CD4-positive, CD25-positive, alpha-beta regulatory T cell (primary cell): ENCODE results near the gene CXXC5. TPM values are rescaled to one million over a fixed set of nuclear protein-coding genes. Genes with fewer than 3 reads are reported as not detected.
"Not testable (repeated sequence)": the region's sequence is repeated elsewhere in the genome, so short reads cannot be mapped to it uniquely, and the experiment has no call there.

Experiments
- ATAC-seq, 2 donors: fragments of 150-1000 bp; cut with Tn5 transposase; one replicate each; pipeline ENCODE4 v1.10.0; 2021; ENCODE audit warnings: low read depth in 2 of 2, moderate number of reproducible peaks in 2 of 2, moderate library complexity in 1 of 2
- DNase-seq, 3 donors: peaks; one replicate each; pipeline versions ENCODE4 v3.0.0 to v3.0.0-alpha.2; 2012 to 2022; ENCODE audit warnings: mixed read lengths in 1 of 3
- H3K27ac ChIP-seq: one replicate; pipeline ENCODE4 v1.7.0; 2013; ENCODE audit warnings: mild to moderate bottlenecking, low read length; ENCODE audit not compliant: insufficient read depth, poor library complexity, severe bottlenecking
- H3K27me3 ChIP-seq: one replicate; pipeline ENCODE4 v1.7.0; 2013; ENCODE audit warnings: low read length; ENCODE audit not compliant: control insufficient read depth, insufficient read depth
- H3K36me3 ChIP-seq: one replicate; pipeline ENCODE4 v1.7.0; 2013; ENCODE audit warnings: mild to moderate bottlenecking, low read length, moderate library complexity; ENCODE audit not compliant: control insufficient read depth, insufficient read depth
- H3K4me1 ChIP-seq: 2 replicates; pipeline ENCODE4 v1.7.0; 2013; ENCODE audit warnings: mild to moderate bottlenecking, low read length; ENCODE audit not compliant: insufficient read depth, control insufficient read depth, poor library complexity, severe bottlenecking
- H3K4me3 ChIP-seq: one replicate; pipeline ENCODE4 v1.7.0; 2013; ENCODE audit warnings: low read depth, mild to moderate bottlenecking, low read length, moderate library complexity
- H3K9me3 ChIP-seq, 2 experiments: 1 replicate in 1 of 2; 2 replicates in 1 of 2; pipeline ENCODE4 v1.7.0; 2013; ENCODE audit warnings: low read length in 2 of 2, mild to moderate bottlenecking in 1 of 2, moderate library complexity in 1 of 2; ENCODE audit not compliant: control insufficient read depth in 2 of 2
- H3K27ac Mint-ChIP-seq, 3 donors: one replicate each; pipeline ENCODE4 v1.8.0; 2020 to 2022; ENCODE audit warnings: mild to moderate bottlenecking in 3 of 3, mixed read lengths in 3 of 3, moderate library complexity in 2 of 3
- H3K27me3 Mint-ChIP-seq: one replicate; pipeline ENCODE4 v1.8.0; 2022; ENCODE audit warnings: mild to moderate bottlenecking, mixed read lengths
- H3K36me3 Mint-ChIP-seq: one replicate; pipeline ENCODE4 v1.8.0; 2020; ENCODE audit warnings: mixed read lengths
- H3K4me1 Mint-ChIP-seq, 4 donors: one replicate each; pipeline ENCODE4 v1.8.0; 2020 to 2022; ENCODE audit warnings: mixed read lengths in 4 of 4, mild to moderate bottlenecking in 1 of 4
- H3K4me3 Mint-ChIP-seq, 4 donors: one replicate each; pipeline ENCODE4 v1.8.0; 2020 to 2022; ENCODE audit warnings: mild to moderate bottlenecking in 4 of 4, mixed read lengths in 4 of 4, moderate library complexity in 3 of 4
- H3K9me3 Mint-ChIP-seq, 7 donors: one replicate each; pipeline ENCODE4 v1.8.0; 2020 to 2022; ENCODE audit warnings: mixed read lengths in 7 of 7, mild to moderate bottlenecking in 3 of 7, moderate library complexity in 2 of 7
- polyA plus RNA-seq, 4 donors: library from polyadenylated mRNA; unstranded; fragments of 300-500 nt; fragmentation: Illumina TruSeq; gene quantifications; one replicate each; pipeline ENCODE4 v1.2.3, GENCODE V29; 2021
- total RNA-seq: library from RNA; stranded (reverse); gene quantifications from one replicate; pipeline ENCODE4 v1.2.3, GENCODE V29; 2022

The CXXC5 gene
- total and polyA plus RNA-seq, 5 donors from 2014 or later: 4.6 to 12.7 (median 8.0) TPM

DNA sequence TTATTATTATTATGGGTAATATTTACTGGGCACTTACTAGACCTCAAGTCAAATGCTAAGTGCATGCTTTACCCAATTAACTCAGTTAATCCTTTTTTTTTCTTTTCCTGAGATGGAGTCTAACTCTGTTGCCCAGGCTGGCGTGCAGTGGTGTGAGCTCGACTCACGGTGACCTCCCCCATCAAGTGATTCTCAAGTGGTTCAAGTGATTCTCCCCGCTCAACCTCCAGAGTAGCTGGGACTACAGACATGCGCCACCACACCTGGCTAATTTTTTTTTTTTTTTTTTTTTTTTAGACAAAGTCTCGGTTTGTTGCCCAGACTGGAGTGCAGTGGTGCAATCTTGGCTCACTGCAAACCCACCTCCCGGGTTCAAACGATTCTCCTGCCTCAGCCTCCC, 69.1 kb downstream of the CXXC5 start:
- no peak for ATAC-seq
- peaks cover 11% of the 10 kb centered on the region for H3K36me3 Mint-ChIP-seq
- H3K27ac Mint-ChIP-seq: no peak overlapping the region
- peaks cover 10% of the 10 kb centered on the region for H3K27me3 ChIP-seq
- H3K4me3 ChIP-seq: no peak overlapping the region
- no peak for DNase-seq
- H3K4me1 Mint-ChIP-seq: peaks cover 0 to 7% (median 0%) of the 10 kb centered on the region in 4 donors
- peaks cover 22% of the 10 kb centered on the region for H3K27me3 Mint-ChIP-seq
- peaks cover 0 to 12% (median 2%) of the 10 kb centered on the region in 7 donors for H3K9me3 Mint-ChIP-seq
- H3K9me3 ChIP-seq: peaks cover 3 to 6% of the 10 kb centered on the region in 2 experiments
- H3K36me3 ChIP-seq: no peaks in the 10 kb centered on the region
- no peak overlapping the region for H3K4me3 Mint-ChIP-seq
- no peaks in the 10 kb centered on the region for H3K4me1 ChIP-seq
- H3K27ac ChIP-seq: no peak overlapping the region

DNA sequence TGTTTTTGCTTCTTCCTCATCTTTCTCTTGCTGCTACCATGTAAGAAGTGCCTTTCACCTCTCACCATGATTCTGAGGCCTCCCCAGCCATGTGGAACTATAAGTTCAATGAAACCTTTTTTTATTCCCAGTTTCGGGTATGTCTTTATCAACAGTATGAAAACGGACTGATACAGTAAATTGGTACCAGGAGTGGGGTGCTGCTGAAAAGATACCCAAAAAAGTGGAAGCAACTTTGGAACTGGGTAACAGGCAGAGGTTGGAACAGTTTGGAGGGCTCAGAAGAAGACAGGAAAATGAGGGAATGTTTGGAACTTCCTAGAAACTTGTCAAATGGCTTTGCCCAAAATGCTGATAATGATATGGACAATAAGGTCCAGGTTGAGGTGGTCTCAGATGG, 70.3 kb downstream of the CXXC5 start:
- H3K4me3 ChIP-seq, DNase-seq, H3K27ac Mint-ChIP-seq, H3K9me3 ChIP-seq, ATAC-seq, H3K27ac ChIP-seq, H3K4me3 Mint-ChIP-seq, H3K36me3 ChIP-seq, H3K27me3 ChIP-seq, H3K4me1 ChIP-seq, H3K4me1 Mint-ChIP-seq: not testable (repeated sequence)
- Mint-ChIP-seq H3K36me3 (peaks cover 11% of the 10 kb centered on the region), H3K27me3 (peaks cover 14% of the 10 kb centered on the region), H3K9me3 (peaks cover 0 to 12% (median 2%) of the 10 kb centered on the region in 7 donors)

DNA sequence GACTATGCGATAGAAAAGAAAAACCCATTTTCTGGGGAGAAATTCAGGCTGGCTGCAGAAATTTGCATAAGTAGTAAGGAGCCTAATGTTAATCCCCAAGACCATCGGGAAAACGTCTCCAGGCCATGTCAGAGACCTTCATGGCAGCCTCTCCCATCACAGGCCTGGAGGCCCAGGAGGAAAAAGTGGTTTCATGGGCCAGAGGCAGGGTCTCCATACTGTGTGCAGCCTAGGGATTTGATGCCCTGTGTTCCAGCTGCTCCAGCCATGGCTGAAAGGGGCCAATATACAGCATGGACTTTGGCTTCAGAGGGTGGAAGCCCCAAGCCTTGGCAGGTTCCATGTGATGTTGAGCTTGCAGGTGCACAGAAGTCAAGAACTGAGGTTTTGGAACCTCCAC, 71.8 kb downstream of the CXXC5 start:
- DNase-seq: not testable (repeated sequence)

DNA sequence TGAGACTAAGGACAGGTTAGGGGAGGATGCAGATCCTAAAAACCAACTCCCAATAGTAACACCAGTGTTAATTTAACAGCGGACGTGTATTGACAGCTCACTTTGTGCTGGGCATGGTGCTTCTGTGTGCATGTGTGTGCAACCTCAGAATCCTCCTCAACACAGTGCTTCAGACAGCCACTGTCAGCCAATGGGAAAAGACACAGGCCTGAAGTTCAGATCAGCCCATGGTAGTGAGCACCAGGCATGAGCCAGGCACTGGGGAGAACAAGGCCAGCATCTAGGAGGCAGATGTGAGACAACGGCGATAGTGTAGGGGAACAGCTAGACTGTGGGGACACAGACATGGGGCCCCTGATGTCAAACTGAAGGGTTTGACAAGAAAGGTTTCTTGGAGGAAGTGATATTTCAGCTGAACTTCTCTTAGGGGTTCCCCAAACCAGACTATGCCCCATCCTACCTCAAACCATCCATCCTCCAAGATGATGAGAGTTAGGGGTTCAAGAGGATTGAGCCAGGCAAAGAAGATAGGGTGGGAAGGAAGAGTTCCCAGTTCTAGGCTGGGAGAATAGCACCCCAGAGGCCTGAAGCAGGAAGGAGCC, 75.9 kb downstream of the CXXC5 start:
- H3K36me3 Mint-ChIP-seq: peaks cover 3% of the 10 kb centered on the region
- peaks cover 0 to 7% (median 3%) of the 10 kb centered on the region in 7 donors for H3K9me3 Mint-ChIP-seq
- Histone ChIP-seq H3K4me3 (no peak overlapping the region), H3K9me3 (no peaks in the 10 kb centered on the region), H3K27me3 (no peaks in the 10 kb centered on the region), H3K36me3 (no peaks in the 10 kb centered on the region), H3K27ac (no peak overlapping the region), H3K4me1 (no peaks in the 10 kb centered on the region)
- ATAC-seq: no peak
- peaks cover 7% of the 10 kb centered on the region for H3K27me3 Mint-ChIP-seq
- no peak for DNase-seq
- no peak overlapping the region for H3K27ac Mint-ChIP-seq
- no peak overlapping the region for H3K4me3 Mint-ChIP-seq
- H3K4me1 Mint-ChIP-seq: no peaks in the 10 kb centered on the region

More for the DNA sequence above, 71.8 kb downstream of the CXXC5 start:
- not testable (repeated sequence) for H3K27me3 ChIP-seq, H3K4me1 Mint-ChIP-seq, H3K27ac Mint-ChIP-seq, ATAC-seq, H3K4me3 Mint-ChIP-seq, H3K27me3 Mint-ChIP-seq, H3K4me3 ChIP-seq, H3K36me3 ChIP-seq, H3K4me1 ChIP-seq, H3K27ac ChIP-seq, H3K9me3 ChIP-seq
- peaks cover 0 to 12% (median 2%) of the 10 kb centered on the region in 7 donors for H3K9me3 Mint-ChIP-seq
- peaks cover 11% of the 10 kb centered on the region for H3K36me3 Mint-ChIP-seq

DNA sequence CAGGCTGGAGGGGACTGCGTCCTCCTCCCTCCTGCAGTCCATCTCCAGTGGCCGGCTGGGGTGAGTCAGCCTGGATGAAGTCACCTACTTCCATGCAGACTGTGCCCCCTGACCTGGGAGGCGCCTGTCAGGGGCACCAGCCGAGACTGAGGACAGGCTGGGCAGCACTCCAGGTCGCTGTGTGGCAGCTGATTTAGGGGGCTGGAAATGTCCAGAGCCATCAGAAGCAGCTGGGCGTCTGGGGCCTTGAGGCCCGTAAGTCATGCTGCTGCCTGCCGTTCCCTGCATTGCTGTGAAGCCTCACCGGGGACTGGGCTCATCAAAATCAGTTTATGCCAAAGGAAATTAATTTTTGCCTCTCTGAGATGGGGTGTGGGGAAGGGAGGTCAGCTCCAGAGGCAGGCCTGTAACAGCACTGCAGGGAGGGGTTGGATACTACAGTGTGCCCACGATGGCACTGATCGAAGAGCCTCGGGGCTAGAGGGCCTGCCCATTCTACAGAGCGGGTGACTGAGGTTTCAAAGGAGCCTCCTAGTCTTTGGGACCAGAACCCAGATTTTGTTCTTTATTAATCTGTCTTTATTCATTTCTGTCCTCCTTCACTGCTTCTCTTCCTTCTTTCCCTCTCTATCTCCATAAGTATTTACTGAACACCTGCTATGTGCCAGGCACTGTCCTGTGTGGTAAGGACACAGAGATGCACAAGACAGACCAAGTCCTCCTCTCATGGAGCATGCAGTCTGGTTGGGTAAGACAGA, 77.1 kb downstream of the CXXC5 start:
- no peak overlapping the region for H3K27ac Mint-ChIP-seq
- H3K4me1 ChIP-seq: no peaks in the 10 kb centered on the region
- no peak for DNase-seq

DNA sequence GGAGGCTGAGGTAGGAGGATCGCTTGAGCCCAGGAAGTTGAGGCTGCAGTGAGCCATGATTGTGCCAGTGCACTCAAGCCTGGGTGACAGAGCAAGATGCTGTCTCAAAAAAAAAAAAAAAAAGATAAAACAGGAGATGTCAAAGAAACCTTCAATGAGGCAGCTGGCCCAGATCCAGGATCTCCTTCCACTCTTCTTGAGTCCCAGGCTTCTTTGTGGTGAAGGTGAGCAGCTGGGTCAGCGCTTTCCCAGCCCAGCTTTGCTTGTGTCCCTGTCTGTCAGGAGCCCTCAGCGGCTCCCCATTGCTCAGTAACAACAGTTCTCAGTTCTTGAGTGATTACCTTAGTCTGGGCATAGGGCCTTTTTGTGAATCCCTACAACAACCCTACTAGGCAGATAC, 78.1 kb downstream of the CXXC5 start:
- Mint-ChIP-seq H3K27ac (no peak overlapping the region), H3K9me3 (peaks cover 0 to 3% (median 0%) of the 10 kb centered on the region in 7 donors), H3K4me1 (no peaks in the 10 kb centered on the region), H3K4me3 (no peak overlapping the region), H3K27me3 (peaks cover 10% of the 10 kb centered on the region), H3K36me3 (no peaks in the 10 kb centered on the region)
- no peaks in the 10 kb centered on the region for H3K36me3 ChIP-seq
- H3K9me3 ChIP-seq: no peaks in the 10 kb centered on the region
- H3K27ac ChIP-seq: no peak overlapping the region
- ATAC-seq (no peak), DNase-seq (no peak)
- no peaks in the 10 kb centered on the region for H3K27me3 ChIP-seq
- no peak overlapping the region for H3K4me3 ChIP-seq
- no peaks in the 10 kb centered on the region for H3K4me1 ChIP-seq

More for the DNA sequence above, 77.1 kb downstream of the CXXC5 start:
- ATAC-seq: peak in 1 of 2 donors; percentile 20
- no peak overlapping the region for H3K4me3 Mint-ChIP-seq
- Histone ChIP-seq H3K36me3 (no peaks in the 10 kb centered on the region), H3K27ac (no peak overlapping the region), H3K9me3 (no peaks in the 10 kb centered on the region), H3K4me3 (no peak overlapping the region), H3K27me3 (no peaks in the 10 kb centered on the region)
- peaks cover 9% of the 10 kb centered on the region for H3K27me3 Mint-ChIP-seq
- no peaks in the 10 kb centered on the region for H3K36me3 Mint-ChIP-seq
- H3K9me3 Mint-ChIP-seq: peaks cover 0 to 3% (median 0%) of the 10 kb centered on the region in 7 donors
- no peaks in the 10 kb centered on the region for H3K4me1 Mint-ChIP-seq

DNA sequence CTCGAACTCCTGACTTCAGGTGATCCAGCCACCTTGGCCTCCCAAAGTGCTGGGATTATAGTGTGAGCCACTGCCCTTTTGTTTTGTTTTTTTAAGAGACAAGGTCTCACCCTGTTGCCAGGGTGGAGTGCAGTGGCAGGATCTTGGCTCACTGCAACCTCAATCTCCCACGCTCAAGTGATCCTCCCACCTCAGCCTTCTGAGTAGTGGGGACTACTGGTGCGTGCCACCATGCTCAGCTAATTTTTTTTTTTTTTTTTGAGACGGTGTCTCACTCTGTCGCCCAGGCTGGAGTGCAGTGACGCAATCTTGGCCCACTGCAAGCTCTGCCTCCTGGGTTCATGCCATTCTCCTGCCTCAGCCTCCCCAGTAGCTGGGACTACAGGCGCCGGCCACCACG, 79.5 kb downstream of the CXXC5 start:
- H3K4me3 Mint-ChIP-seq, H3K36me3 ChIP-seq, H3K4me1 Mint-ChIP-seq, H3K9me3 Mint-ChIP-seq, H3K27ac Mint-ChIP-seq, ATAC-seq, H3K4me1 ChIP-seq, H3K4me3 ChIP-seq, H3K27me3 ChIP-seq, H3K27ac ChIP-seq, DNase-seq, H3K36me3 Mint-ChIP-seq, H3K9me3 ChIP-seq: not testable (repeated sequence)
- peaks cover 10% of the 10 kb centered on the region for H3K27me3 Mint-ChIP-seq

DNA sequence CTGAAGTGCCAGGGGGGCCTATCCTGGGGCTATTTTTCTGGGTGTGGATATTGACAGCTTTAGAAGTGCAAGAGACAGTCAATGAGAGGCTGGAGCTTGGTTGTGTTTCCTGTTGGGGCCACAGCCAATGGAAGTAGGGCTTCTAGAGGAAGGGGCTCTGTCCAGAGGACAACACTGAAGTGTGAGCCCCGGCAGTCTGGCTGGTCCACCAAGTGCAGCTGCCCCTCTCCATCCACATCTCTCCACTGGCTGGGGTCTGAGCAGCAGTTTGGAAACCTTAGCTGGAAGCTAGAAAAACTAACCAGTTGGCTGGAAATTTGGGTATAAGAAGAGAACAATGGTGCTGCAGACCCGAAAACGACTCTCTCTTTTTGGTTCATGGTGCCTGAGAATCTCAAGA, 83.1 kb downstream of the CXXC5 start:
- no peaks in the 10 kb centered on the region for H3K4me1 ChIP-seq
- no peak overlapping the region for H3K27ac ChIP-seq
- H3K4me1 Mint-ChIP-seq: no peaks in the 10 kb centered on the region
- no peaks in the 10 kb centered on the region for H3K36me3 ChIP-seq
- H3K9me3 Mint-ChIP-seq: peaks cover 0 to 1% (median 0%) of the 10 kb centered on the region in 7 donors
- no peaks in the 10 kb centered on the region for H3K36me3 Mint-ChIP-seq
- peaks cover 4% of the 10 kb centered on the region for H3K27me3 Mint-ChIP-seq
- ATAC-seq: no peak
- no peaks in the 10 kb centered on the region for H3K9me3 ChIP-seq
- H3K4me3 Mint-ChIP-seq: no peak overlapping the region
- H3K4me3 ChIP-seq: no peak overlapping the region
- H3K27ac Mint-ChIP-seq: no peak overlapping the region
- no peaks in the 10 kb centered on the region for H3K27me3 ChIP-seq
- DNase-seq: no peak
